ENCODE results near the gene OPHN1.

Gene OPHN1

GRCh38 chrX:68045008-68045577, 388.2 kb downstream of the OPHN1 start:
- DNase-seq: peak; percentile 24

- no peak for DNase-seq
Observed at GRCh38 chrX:68043713-68044438, 389.4 kb downstream of the OPHN1 start.

DNA sequence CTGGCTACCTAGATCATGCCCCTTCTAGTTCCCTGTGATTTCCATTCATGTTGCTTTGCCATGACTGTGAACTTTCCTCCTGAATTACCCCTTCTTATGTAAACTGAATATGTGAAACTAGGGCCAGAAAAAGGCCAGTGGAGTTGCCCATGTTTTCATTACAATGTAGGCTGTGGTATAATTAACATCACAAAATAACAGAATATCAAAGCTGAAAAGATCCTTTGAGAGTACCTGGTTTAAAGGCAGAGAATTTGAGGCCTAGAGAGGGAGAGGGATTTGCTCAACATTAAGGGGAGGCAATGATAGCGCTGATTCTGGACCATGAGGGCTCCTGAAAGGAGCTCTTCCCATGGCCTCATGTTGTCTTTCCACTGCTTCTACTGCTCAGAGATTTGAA, 392.2 kb downstream of the OPHN1 start:
- DNase-seq: no peak

DNA sequence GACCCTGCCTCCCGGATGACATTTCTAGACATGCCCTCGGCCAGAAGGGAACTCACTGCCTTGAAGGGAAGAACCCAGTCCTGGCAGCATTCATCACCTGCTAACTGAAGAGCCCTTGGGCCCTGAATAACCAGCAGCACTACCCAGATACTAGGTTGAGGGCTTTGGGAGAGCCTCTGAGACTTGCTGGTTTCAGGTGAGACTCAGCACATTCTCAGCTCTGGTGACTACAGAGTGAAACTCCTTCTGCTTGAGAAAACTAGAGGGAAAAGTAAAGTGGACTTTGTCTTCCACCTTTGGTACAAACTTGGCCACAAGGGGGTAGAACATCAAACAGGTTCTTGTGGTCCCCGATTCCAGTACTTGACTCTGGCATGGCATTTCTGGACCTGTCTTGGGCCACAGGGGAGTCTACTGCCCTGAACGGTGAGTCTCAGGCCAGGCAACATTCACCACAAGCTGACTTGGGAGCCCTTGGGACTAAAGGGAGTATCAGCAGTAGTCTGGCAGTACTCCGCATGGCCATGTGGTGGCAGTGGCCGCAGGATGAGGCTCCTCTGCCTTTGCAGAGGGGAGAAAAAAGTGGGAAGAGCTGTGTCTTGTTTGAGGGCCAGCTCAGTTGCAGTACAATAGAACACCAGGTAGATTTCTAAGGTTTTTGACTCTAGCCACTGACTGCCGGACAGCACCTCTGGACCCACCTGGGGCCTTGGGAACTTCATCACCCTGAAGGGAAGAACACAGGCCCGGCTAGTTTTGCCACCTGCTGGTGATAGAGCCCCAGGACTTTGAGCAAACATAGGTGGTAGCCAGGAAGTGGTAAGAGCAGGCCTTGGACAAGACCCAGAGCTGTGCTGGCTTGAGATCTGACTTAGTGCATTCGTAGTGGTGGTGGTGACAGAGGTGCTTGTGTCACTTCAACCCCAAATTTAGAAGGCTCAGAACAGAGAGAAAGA, 414.8 kb downstream of the OPHN1 start:
- DNase-seq: no peak

DNA sequence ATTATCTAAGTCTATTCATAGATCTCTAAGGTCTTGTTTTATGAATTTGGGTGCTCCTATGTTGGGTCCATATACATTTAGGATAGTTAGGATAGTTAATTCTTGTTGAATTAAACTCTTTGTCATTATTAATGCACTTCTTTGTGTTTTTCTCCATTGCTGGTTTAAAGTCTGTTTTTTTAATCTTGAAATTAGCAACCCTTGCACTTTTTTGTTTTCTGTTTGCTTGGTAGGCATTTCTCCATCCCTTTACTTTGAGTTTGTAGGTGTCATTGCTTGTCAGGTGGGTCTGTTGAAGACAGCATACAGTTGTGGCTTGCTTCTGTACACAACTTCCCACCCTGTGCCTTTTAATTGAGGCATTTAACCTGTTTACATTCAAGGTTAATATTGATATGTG, 434.8 kb downstream of the OPHN1 start:
- DNase-seq: no peak

Measured in NCI-H187 treated with DMSO at 0.1 percent for 48 hours (cell line).